Rectal smooth muscle tissue (tissue), 1 donor: ENCODE results near the gene MYADM.

Experiments used
- H3K27ac ChIP-seq: one replicate; pipeline ENCODE4 v1.7.0; 2013; ENCODE audit warnings: low read depth, low read length, inconsistent platforms
- H3K27me3 ChIP-seq: one replicate; pipeline ENCODE4 v1.7.0; 2013; ENCODE audit warnings: low read length; ENCODE audit not compliant: control insufficient read depth, insufficient read depth
- H3K36me3 ChIP-seq: one replicate; pipeline ENCODE4 v1.7.0; 2013; ENCODE audit warnings: low read length; ENCODE audit not compliant: control insufficient read depth, insufficient read depth
- H3K4me1 ChIP-seq: one replicate; pipeline ENCODE4 v1.7.0; 2013; ENCODE audit warnings: low read length; ENCODE audit not compliant: control insufficient read depth, insufficient read depth
- H3K4me3 ChIP-seq: one replicate; pipeline ENCODE4 v1.7.0; 2013; ENCODE audit warnings: low read length
- H3K9ac ChIP-seq: one replicate; pipeline ENCODE4 v1.7.0; 2013; ENCODE audit warnings: low read length

MYADM gene

GRCh38 chr19:53910170-53910518 lies 42.5 kb downstream of the MYADM start:
- no peak overlapping the region for H3K4me3 ChIP-seq
- no peaks in the 10 kb centered on the region for H3K4me1 ChIP-seq
- H3K27me3 ChIP-seq: peaks cover 29% of the 10 kb centered on the region
- no peak overlapping the region for H3K9ac ChIP-seq
- H3K27ac ChIP-seq: no peak overlapping the region
- no peaks in the 10 kb centered on the region for H3K36me3 ChIP-seq

DNA sequence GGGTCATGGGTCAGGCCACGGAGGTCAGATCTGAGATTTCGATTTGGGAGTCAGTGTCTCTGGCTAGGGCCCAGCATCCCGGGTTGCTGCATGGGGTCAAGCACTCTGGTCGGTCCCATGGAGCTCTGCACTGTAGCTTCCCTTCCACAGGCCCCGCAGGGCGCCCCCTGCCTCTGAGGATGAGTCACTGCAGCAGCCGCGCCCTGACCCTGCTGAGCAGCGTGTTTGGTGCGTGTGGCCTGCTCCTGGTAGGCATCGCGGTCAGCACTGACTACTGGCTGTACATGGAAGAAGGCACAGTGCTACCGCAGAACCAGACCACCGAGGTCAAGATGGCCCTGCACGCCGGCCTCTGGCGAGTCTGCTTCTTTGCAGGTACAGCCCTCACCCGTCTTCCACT lies 45.0 kb downstream of the MYADM start:
- H3K36me3 ChIP-seq: no peaks in the 10 kb centered on the region
- no peak overlapping the region for H3K9ac ChIP-seq
- no peak overlapping the region for H3K27ac ChIP-seq
- H3K4me1 ChIP-seq: no peaks in the 10 kb centered on the region
- H3K27me3 ChIP-seq: peaks cover 16% of the 10 kb centered on the region
- no peak overlapping the region for H3K4me3 ChIP-seq

DNA sequence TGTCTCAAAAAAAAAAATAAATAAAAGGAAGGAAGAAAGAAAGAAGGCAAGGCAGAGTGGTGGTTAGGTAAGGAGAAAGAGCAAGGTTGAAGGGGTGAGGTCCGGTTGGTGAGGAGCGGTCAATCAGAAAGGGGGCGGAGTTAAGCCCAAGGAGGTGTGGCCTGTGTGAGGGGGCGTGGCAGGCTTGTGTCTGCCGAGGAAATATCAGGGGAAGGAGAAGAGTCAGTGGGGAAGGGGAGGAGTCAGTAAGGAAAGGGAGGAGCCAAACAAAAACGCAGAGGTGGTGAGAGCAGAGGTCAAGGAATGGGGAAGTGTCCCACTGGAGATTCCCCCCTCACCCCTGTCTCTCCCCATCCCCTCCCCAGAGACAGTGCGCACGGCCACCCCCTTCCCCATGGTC lies 47.3 kb downstream of the MYADM start:
- Histone ChIP-seq H3K9ac (no peak overlapping the region), H3K27me3 (no peaks in the 10 kb centered on the region), H3K4me1 (no peaks in the 10 kb centered on the region), H3K4me3 (no peak overlapping the region), H3K36me3 (no peaks in the 10 kb centered on the region), H3K27ac (no peak overlapping the region)

DNA sequence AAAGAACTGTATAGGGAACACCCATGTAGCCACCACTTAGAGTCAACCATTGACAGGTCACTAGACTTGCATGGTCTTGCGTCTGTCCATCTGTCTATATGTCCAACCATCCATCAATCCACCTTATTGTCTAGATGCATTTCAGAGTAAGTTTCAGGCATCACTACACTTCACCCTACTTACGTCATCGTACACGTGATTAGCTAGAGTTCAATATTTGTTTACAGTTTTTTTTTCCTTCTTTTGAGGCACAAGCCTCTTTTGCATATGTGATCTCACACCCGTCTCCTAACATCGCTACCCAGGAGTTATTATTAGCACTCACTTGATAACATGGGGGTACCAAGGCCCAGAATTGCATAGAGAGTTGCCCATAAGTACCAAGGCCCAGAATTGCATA lies 48.3 kb downstream of the MYADM start:
- Histone ChIP-seq H3K36me3 (no peaks in the 10 kb centered on the region), H3K9ac (no peak overlapping the region), H3K27me3 (no peaks in the 10 kb centered on the region), H3K4me1 (no peaks in the 10 kb centered on the region), H3K27ac (no peak overlapping the region), H3K4me3 (no peak overlapping the region)

DNA sequence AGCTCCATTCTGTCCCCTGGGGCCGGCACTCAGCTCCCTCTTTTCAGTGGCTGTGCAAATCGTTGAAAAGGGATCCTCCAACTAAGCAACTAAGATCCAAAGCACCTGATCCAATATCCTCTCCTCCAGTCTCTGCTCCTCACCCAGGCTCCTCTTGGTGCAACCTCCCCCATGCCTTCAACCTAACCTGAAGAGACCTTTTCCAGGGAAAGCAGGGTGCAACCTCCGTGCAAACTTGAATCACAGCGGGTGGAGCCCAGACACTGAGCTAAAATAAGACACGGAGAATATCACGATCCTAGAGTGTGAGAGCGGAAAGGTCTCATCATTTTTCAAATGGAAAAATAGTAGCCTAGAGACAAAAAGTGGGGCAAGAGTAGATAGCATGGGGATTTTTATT lies 49.7 kb downstream of the MYADM start:
- no peaks in the 10 kb centered on the region for H3K36me3 ChIP-seq
- no peak overlapping the region for H3K4me3 ChIP-seq
- H3K27me3 ChIP-seq: no peaks in the 10 kb centered on the region

More for the DNA sequence above, 49.7 kb downstream of the MYADM start:
- Histone ChIP-seq H3K9ac (no peak overlapping the region), H3K27ac (no peak overlapping the region), H3K4me1 (no peaks in the 10 kb centered on the region)
